Lung (tissue), 12 donors: ENCODE results near the gene FTH1. TPM values are rescaled to one million over a fixed set of nuclear protein-coding genes. Genes with fewer than 3 reads are reported as not detected.

ENCODE experiments used
- ATAC-seq: fragments of 200-7000 bp; cut with Tn5 transposase; one replicate; pipeline ENCODE4 v1.9.1; 2020; ENCODE audit warnings: moderate number of reproducible peaks; ENCODE audit not compliant: insufficient read depth, low FRiP score
- DNase-seq, 3 donors: peaks; one replicate each; pipeline ENCODE4 v3.0.0-alpha.2; 2013 to 2017
- H3K27ac ChIP-seq, 2 donors: one replicate each; pipeline ENCODE4 v1.5.1; 2013; ENCODE audit warnings: mild to moderate bottlenecking in 2 of 2, moderate library complexity in 2 of 2, control low read depth in 1 of 2, inconsistent platforms in 1 of 2, low read depth in 1 of 2, low read length in 1 of 2
- H3K27me3 ChIP-seq, 3 donors: one replicate each; pipeline ENCODE4 v1.5.1; 2013; ENCODE audit warnings: low read length in 2 of 3; ENCODE audit not compliant: control insufficient read depth in 3 of 3, insufficient read depth in 3 of 3
- H3K36me3 ChIP-seq, 4 donors: one replicate each; pipeline ENCODE4 v1.5.1; 2013; ENCODE audit warnings: low read length in 4 of 4, mild to moderate bottlenecking in 1 of 4, moderate library complexity in 1 of 4; ENCODE audit not compliant: control insufficient read depth in 4 of 4, insufficient read depth in 4 of 4
- H3K4me1 ChIP-seq, 5 donors: one replicate each; pipeline ENCODE4 v1.5.1; 2013; ENCODE audit warnings: low read length in 5 of 5, mild to moderate bottlenecking in 2 of 5, moderate library complexity in 1 of 5; ENCODE audit not compliant: control insufficient read depth in 5 of 5, insufficient read depth in 5 of 5
- H3K4me3 ChIP-seq: one replicate; pipeline ENCODE4 v1.5.1; 2013; ENCODE audit warnings: mild to moderate bottlenecking, control low read depth, moderate library complexity
- H3K9ac ChIP-seq, 2 donors: one replicate each; pipeline ENCODE4 v1.5.1; 2013; ENCODE audit warnings: low read length in 2 of 2, control low read depth in 1 of 2; ENCODE audit not compliant: insufficient read depth in 1 of 2
- H3K9me3 ChIP-seq, 4 donors: one replicate each; pipeline ENCODE4 v1.5.1; 2013; ENCODE audit warnings: low read length in 3 of 4, mild to moderate bottlenecking in 1 of 4, moderate library complexity in 1 of 4; ENCODE audit not compliant: control insufficient read depth in 4 of 4, insufficient read depth in 3 of 4
- CTCF ChIP-seq: IDR thresholded peaks from 2 replicates; pipeline ENCODE4 v1.5.1; 2012; ENCODE audit warnings: mild to moderate bottlenecking; ENCODE audit errors: control extremely low read depth, extremely low read depth
- WGBS, 2 donors: extraction: QIAGEN DNeasy Blood & Tissue Kit; methylation state at CpG; one replicate each; pipeline ENCODE4 v1.1.7; 2013; 5-methylcytosine and 5-hydroxymethylcytosine counted together
- polyA plus RNA-seq, 2 donors: library from polyadenylated mRNA; stranded (reverse); fragments of 200-250 nt; gene quantifications; one replicate each; pipeline ENCODE4 v1.2.1, GENCODE V29; 2013
- total RNA-seq, 2 donors: library from RNA; depleted of rRNA in 1 of 2; stranded (reverse); fragments of >200 nt in 1 of 2; gene quantifications; one replicate each; pipeline ENCODE4 v1.2.1, GENCODE V29; 2014 to 2021
- donor health status: control.
- donor health status: control.
- donor health status: Bipolar disorder and iron deficiency.
- donor health status: healthy.
- donor health status: DM: yes; HTN: yes; CAD: no.

Gene FTH1
- total and polyA plus RNA-seq, 4 donors = 1,737 to 24,273 (median 5,185) TPM

- DNase-seq (no peak), ATAC-seq (no peak)
Measured at GRCh38 chr11:61948505-61948904, 18.9 kb downstream of the FTH1 start.

GRCh38 chr11:61947486-61948210, 19.8 kb downstream of the FTH1 start:
- H3K9ac ChIP-seq = no peak overlapping the region
- 6 to 7% methylated on average over 8 of the region's 8 CpGs for WGBS, 2 donors
- TF ChIP-seq CTCF = peak; percentile 97

More at GRCh38 chr11:61948505-61948904, 18.9 kb downstream of the FTH1 start:
- TF ChIP-seq CTCF = no peak
- no peaks in the 10 kb centered on the region for H3K36me3 ChIP-seq
- WGBS, 2 donors = 82 to 89% methylated on average over 7 of the region's 7 CpGs
- H3K9me3 ChIP-seq = no peaks in the 10 kb centered on the region
- H3K9ac ChIP-seq = peak overlapping the region in 1 of 2 donors; percentile 42
- no peak overlapping the region for H3K27ac ChIP-seq
- H3K27me3 ChIP-seq = peaks cover 0 to 10% (median 0%) of the 10 kb centered on the region in 3 donors
- no peak overlapping the region for H3K4me3 ChIP-seq
- peaks cover 0 to 23% (median 5%) of the 10 kb centered on the region in 5 donors for H3K4me1 ChIP-seq

GRCh38 chr11:61946894-61947293, 20.5 kb downstream of the FTH1 start:
- Histone ChIP-seq H3K36me3 (no peaks in the 10 kb centered on the region), H3K4me3 (no peak overlapping the region), H3K27me3 (peaks cover 0 to 10% (median 0%) of the 10 kb centered on the region in 3 donors), H3K4me1 (peaks cover 0 to 23% (median 5%) of the 10 kb centered on the region in 5 donors), H3K27ac (no peak overlapping the region), H3K9ac (no peak overlapping the region), H3K9me3 (no peaks in the 10 kb centered on the region)
- TF ChIP-seq CTCF = no peak
- ATAC-seq = no peak
- WGBS, 2 donors = 94% methylated on average over 5 of the region's 5 CpGs
- DNase-seq = no peak

More at GRCh38 chr11:61947486-61948210, 19.8 kb downstream of the FTH1 start:
- H3K4me1 ChIP-seq = peaks cover 0 to 23% (median 5%) of the 10 kb centered on the region in 5 donors
- no peaks in the 10 kb centered on the region for H3K36me3 ChIP-seq
- peak; percentile 91 to 92 (median 92) for DNase-seq
- H3K4me3 ChIP-seq = no peak overlapping the region
- peak; percentile 75 for ATAC-seq
- H3K27me3 ChIP-seq = peaks cover 0 to 10% (median 0%) of the 10 kb centered on the region in 3 donors
- H3K9me3 ChIP-seq = no peaks in the 10 kb centered on the region
- no peak overlapping the region for H3K27ac ChIP-seq
